BLaER1 treated with 17β-estradiol and CSF1 and Interleukin-3, amounts not matched to agents 10 nM and 100 nM (cell line): Measurements from ENCODE around the gene CDH15.

ENCODE experiments used
- H3K27ac ChIP-seq, 11 experiments: shearing (Covaris generic); formaldehyde crosslinking; 2 replicates each; pipeline ENCODE4 v1.8.1; 2022
- H3K27me3 ChIP-seq, 11 experiments: shearing (Covaris generic); formaldehyde crosslinking; 2 replicates each; pipeline ENCODE4 v1.8.1; 2022
- H3K36me3 ChIP-seq, 11 experiments: shearing (Covaris generic); formaldehyde crosslinking; 2 replicates each; pipeline ENCODE4 v1.8.1; 2022
- H3K4me1 ChIP-seq, 10 experiments: shearing (Covaris generic); formaldehyde crosslinking; 2 replicates each; pipeline ENCODE4 v1.8.1; 2022
- H3K4me2 ChIP-seq, 11 experiments: shearing (Covaris generic); formaldehyde crosslinking; 2 replicates each; pipeline ENCODE4 v1.8.1; 2022
- H3K4me3 ChIP-seq, 10 experiments: shearing (Covaris generic); formaldehyde crosslinking; 2 replicates each; pipeline ENCODE4 v1.8.1; 2022
- H3K9ac ChIP-seq, 11 experiments: shearing (Covaris generic); formaldehyde crosslinking; 2 replicates each; pipeline ENCODE4 v1.8.1; 2022
- H3K9me3 ChIP-seq, 11 experiments: shearing (Covaris generic); formaldehyde crosslinking; replicated peaks in 1 of 11; 2 replicates each; pipeline ENCODE4 v1.8.1; 2022
- H4K20me1 ChIP-seq, 11 experiments: shearing (Covaris generic); formaldehyde crosslinking; 2 replicates each; pipeline ENCODE4 v1.8.1; 2022
- Cebpa-rat ChIP-seq, 11 experiments: shearing (Covaris generic); IDR thresholded peaks; 2 replicates each; pipeline ENCODE4 v1.8.1; 2022

Gene CDH15

DNA sequence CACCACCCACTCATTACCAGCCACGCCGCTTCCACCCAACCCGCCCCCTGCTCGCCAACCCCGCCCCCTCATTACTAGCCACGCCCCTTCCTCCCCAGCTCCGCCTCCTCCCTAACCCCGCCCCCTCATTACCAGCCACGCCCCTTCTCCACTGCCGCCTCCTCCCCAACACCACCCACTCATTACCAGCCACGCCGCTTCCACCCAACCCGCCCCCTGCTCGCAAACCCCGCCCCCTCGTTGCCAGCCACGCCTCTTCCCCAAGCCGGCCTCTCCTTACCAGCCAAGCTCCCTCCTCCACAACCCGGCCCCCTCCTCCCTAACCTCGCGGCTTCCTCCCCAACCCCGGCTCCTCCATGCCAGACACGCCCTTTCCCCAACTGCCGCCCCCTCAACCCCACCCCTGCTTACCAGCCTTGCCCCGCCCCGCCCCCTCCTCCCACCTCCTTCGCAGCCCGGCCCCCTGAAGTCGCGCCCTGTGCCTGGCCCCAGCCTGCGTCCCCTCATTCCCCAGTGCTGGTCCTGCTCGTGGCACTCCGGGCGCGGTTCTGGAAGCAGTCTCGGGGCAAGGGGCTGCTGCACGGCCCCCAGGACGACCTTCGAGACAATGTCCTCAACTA, 21.5 kb downstream of the CDH15 start:
- Histone ChIP-seq H4K20me1 (peaks cover 0 to 34% (median 10%) of the 10 kb centered on the region in 11 experiments; a peak in 9 of 22 replicates), H3K4me3 (no peak overlapping the region), H3K27me3 (peaks cover 0 to 10% (median 0%) of the 10 kb centered on the region in 11 experiments; a peak in 5 of 22 replicates), H3K9me3 (no peaks in the 10 kb centered on the region), H3K4me2 (peak overlapping the region in 4 of 11 experiments; percentile 31 to 71 (median 61); a peak in 4 of 22 replicates), H3K27ac (no peak overlapping the region), H3K9ac (no peak overlapping the region), H3K36me3 (no peaks in the 10 kb centered on the region), H3K4me1 (peaks cover 8 to 30% (median 22%) of the 10 kb centered on the region in 10 experiments)
- TF ChIP-seq Cebpa-rat (IDR thresholded peaks at IDR 0.05): no peak

- peak overlapping the region in 6 of 11 experiments; percentile 4 to 71 (median 49); a peak in 9 of 22 replicates for H3K4me2 ChIP-seq
- no peak overlapping the region for H3K4me3 ChIP-seq
- H3K36me3 ChIP-seq: no peaks in the 10 kb centered on the region
- no peak overlapping the region for H3K9ac ChIP-seq
- H3K4me1 ChIP-seq: peaks cover 8 to 30% (median 22%) of the 10 kb centered on the region in 10 experiments
- no peak for TF ChIP-seq Cebpa-rat (IDR thresholded peaks at IDR 0.05)
- H3K27me3 ChIP-seq: peaks cover 0 to 14% (median 2%) of the 10 kb centered on the region in 11 experiments; a peak in 6 of 22 replicates
- no peaks in the 10 kb centered on the region for H3K9me3 ChIP-seq
- H3K27ac ChIP-seq: no peak overlapping the region
- H4K20me1 ChIP-seq: peaks cover 0 to 34% (median 10%) of the 10 kb centered on the region in 11 experiments; a peak in 10 of 22 replicates
These were observed 22.2 kb downstream of the CDH15 start for GRCh38 chr16:89193576-89194293.

- no peak overlapping the region for H3K4me3 ChIP-seq
- peaks cover 8 to 30% (median 23%) of the 10 kb centered on the region in 10 experiments for H3K4me1 ChIP-seq
- no peak overlapping the region for H3K27ac ChIP-seq
- peaks cover 5 to 23% (median 9%) of the 10 kb centered on the region in 11 experiments; a peak in 21 of 22 replicates for H3K27me3 ChIP-seq
- peaks cover 0 to 25% (median 10%) of the 10 kb centered on the region in 11 experiments; a peak in 10 of 22 replicates for H4K20me1 ChIP-seq
- TF ChIP-seq Cebpa-rat (IDR thresholded peaks at IDR 0.05): no peak
- H3K36me3 ChIP-seq: no peaks in the 10 kb centered on the region
- peak overlapping the region in 7 of 11 experiments; percentile 4 to 71 (median 46); a peak in 11 of 22 replicates for H3K4me2 ChIP-seq
- H3K9ac ChIP-seq: peak overlapping the region in 5 of 11 experiments; percentile 8 to 33 (median 15); a peak in 5 of 22 replicates
- no peaks in the 10 kb centered on the region for H3K9me3 ChIP-seq
These were observed 23.1 kb downstream of the CDH15 start for GRCh38 chr16:89194340-89195311.

DNA sequence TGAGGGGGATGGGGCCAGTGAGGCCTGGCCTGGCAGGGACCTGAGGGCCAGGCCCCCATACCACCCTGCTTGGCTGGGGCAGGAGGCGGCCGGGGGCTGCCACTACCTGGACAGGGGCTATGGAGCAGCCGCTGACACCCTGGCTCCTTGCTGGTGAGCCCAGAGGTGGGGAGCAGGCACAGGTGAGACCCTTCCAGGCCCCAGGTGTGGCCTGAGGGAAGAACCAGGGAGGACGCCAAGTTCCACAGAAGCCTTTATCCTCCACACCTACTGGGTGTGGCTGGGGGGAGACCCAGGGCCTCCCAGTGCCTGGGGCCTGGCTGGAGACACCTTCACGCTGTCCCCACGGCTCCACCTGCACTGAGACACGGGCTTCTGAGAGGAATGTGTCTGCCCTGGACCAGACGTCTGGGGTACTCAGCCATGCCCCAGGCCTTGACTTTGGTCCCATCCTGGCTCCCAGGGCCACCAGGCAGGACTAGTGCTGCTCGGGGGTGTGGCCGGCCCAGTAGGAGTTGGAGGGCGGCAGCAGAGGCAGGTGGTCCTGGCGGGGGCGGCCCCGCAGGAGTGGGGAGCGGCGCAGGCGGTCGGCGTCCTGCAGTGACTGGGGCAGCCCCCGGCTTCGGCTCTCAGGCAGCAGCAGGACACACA, 24.1 kb downstream of the CDH15 start:
- Histone ChIP-seq H4K20me1 (peaks cover 0 to 15% (median under 1%) of the 10 kb centered on the region in 11 experiments; a peak in 6 of 22 replicates), H3K27ac (no peak overlapping the region), H3K9me3 (no peaks in the 10 kb centered on the region), H3K4me2 (no peak overlapping the region), H3K36me3 (no peaks in the 10 kb centered on the region), H3K4me1 (peaks cover 8 to 39% (median 28%) of the 10 kb centered on the region in 10 experiments), H3K9ac (peak overlapping the region in 3 of 11 experiments; percentile 5 to 42 (median 33); a peak in 1 of 22 replicates), H3K4me3 (no peak overlapping the region), H3K27me3 (peaks cover 15 to 31% (median 19%) of the 10 kb centered on the region in 11 experiments)
- TF ChIP-seq Cebpa-rat (IDR thresholded peaks at IDR 0.05): no peak

DNA sequence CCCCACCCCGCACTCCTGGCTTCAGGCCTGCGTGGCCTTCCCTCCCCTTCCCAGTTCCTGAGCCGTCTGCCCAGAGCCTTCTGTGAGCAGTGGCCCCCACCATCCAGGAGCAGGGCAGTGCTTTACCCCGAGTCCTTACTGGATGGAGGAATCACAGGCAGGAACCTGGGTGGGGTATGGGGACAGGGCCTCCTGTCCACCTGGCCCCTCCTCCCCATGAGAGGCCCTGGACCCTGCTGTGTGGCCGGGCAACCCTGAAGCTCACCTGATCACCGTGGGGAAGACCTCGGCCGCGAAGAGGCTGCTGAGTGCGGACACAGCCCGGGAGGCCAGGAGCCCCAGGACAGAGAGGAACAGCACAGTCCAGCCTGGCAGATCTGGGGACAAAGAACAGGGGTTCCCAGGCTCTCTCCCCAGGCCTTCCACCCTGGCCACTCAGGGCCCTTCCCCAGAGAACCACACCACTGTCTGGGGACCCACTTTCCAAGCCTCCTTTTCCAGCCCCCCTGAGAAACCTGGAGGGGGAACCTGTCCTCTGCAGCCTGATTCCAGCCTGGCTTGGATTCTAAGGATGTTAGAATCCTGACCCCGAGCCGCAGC, 25.6 kb downstream of the CDH15 start:
- Histone ChIP-seq H3K4me3 (no peak overlapping the region), H3K4me1 (peaks cover 0 to 33% (median 21%) of the 10 kb centered on the region in 10 experiments; a peak in 14 of 20 replicates), H3K4me2 (no peak overlapping the region), H4K20me1 (peaks cover 0 to 6% (median 0%) of the 10 kb centered on the region in 11 experiments; a peak in 2 of 22 replicates), H3K27me3 (peaks cover 27 to 37% (median 32%) of the 10 kb centered on the region in 11 experiments), H3K27ac (no peak overlapping the region), H3K9me3 (peaks cover 0 to 3% (median 0%) of the 10 kb centered on the region in 11 experiments; a peak in 4 of 22 replicates), H3K9ac (no peak overlapping the region), H3K36me3 (no peaks in the 10 kb centered on the region)
- no peak for TF ChIP-seq Cebpa-rat (IDR thresholded peaks at IDR 0.05)

DNA sequence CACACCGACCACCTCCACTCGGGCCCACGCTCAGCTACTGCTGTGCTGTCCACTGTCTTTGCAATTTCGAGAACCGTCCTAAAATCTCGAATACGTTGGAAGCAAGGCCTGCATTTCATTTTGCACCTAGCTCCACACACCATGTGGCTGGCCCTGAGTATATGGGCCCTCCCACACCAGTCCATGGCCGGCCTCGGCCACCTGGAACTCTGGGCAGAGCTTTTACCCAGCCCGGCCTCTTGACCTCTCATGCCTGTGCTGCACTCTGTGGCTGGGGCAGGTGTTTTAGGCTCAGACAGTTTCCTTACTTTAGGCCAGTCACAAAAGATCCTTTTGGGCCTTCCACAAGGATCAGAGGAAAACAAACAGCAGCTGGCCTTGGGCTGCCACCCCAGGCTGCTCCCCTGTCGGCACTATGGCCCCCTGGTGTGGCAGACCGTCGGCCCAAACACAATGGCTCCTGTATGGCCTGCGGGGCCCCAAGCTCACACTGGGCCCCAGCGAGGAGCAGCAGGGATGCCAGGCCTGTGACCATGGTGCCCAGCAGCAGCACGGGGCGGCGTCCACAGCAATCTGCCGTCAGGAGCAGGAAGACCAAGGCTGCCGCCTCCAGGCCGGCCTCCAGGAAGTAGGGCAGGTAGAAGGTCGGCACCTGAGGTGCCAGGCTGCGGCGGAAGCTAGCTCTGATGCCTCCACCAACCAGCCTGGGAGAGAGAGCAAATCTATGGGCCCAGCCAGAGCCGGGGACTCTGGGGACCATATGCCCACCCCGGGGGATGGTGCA, 26.3 kb downstream of the CDH15 start:
- Histone ChIP-seq H3K27me3 (peaks cover 34 to 44% (median 39%) of the 10 kb centered on the region in 11 experiments), H3K4me2 (no peak overlapping the region), H3K4me3 (no peak overlapping the region), H3K9me3 (peaks cover 5 to 10% (median 6%) of the 10 kb centered on the region in 11 experiments; a peak in 19 of 22 replicates), H3K9ac (no peak overlapping the region), H4K20me1 (peaks cover 0 to 6% (median 0%) of the 10 kb centered on the region in 11 experiments; a peak in 2 of 22 replicates), H3K36me3 (no peaks in the 10 kb centered on the region), H3K27ac (no peak overlapping the region), H3K4me1 (peaks cover 0 to 33% (median 21%) of the 10 kb centered on the region in 10 experiments; a peak in 14 of 20 replicates)
- no peak for TF ChIP-seq Cebpa-rat (IDR thresholded peaks at IDR 0.05)
